DOHH2 (cell line): Measurements from ENCODE around the gene HOXA6.

Source experiments
- H3F3A ChIP-seq: fragments of 200-600 bp; sonication (generic), shearing (Covaris generic); 2 replicates; pipeline ENCODE4 v1.6.0; 2016; ENCODE audit warnings: antibody characterized with exemption, mild to moderate bottlenecking; ENCODE audit not compliant: control insufficient read depth, insufficient read depth
- H3K27ac ChIP-seq: fragments of 200-600 bp; sonication (generic); 2 replicates; pipeline ENCODE4 v1.5.1; 2014; ENCODE audit warnings: low read depth, mild to moderate bottlenecking, low read length, moderate library complexity
- H3K27me3 ChIP-seq: fragments of 200-600 bp; sonication (generic); 2 replicates; pipeline ENCODE4 v1.6.1; 2014; ENCODE audit warnings: mild to moderate bottlenecking, low read length, mixed read lengths; ENCODE audit not compliant: control insufficient read depth
- H3K36me3 ChIP-seq: fragments of 200-600 bp; sonication (generic); 2 replicates; pipeline ENCODE4 v1.6.1; 2014; ENCODE audit warnings: mild to moderate bottlenecking, low read length, moderate library complexity, mixed read lengths; ENCODE audit not compliant: control insufficient read depth
- H3K4me1 ChIP-seq: fragments of 200-600 bp; sonication (generic); 2 replicates; pipeline ENCODE4 v1.6.1; 2014; ENCODE audit warnings: mild to moderate bottlenecking, low read length, mixed read lengths; ENCODE audit not compliant: control insufficient read depth
- H3K4me2 ChIP-seq: fragments of 200-600 bp; sonication (generic); 2 replicates; pipeline ENCODE4 v1.6.0; 2014; ENCODE audit warnings: mild to moderate bottlenecking, low read length, moderate library complexity
- H3K4me3 ChIP-seq: fragments of 200-600 bp; sonication (generic); 2 replicates; pipeline ENCODE4 v1.5.1; 2014; ENCODE audit warnings: mild to moderate bottlenecking, low read length, mixed read lengths
- H3K79me2 ChIP-seq: fragments of 200-600 bp; sonication (generic); 2 replicates; pipeline ENCODE4 v1.6.1; 2014; ENCODE audit warnings: mild to moderate bottlenecking, low read length, mixed read lengths; ENCODE audit not compliant: control insufficient read depth
- H3K9me2 ChIP-seq: fragments of 200-600 bp; sonication (generic); replicated peaks from 2 replicates; pipeline ENCODE4 v1.6.1; 2014; ENCODE audit warnings: mild to moderate bottlenecking, low read length, mixed read lengths; ENCODE audit not compliant: control insufficient read depth
- H3K9me3 ChIP-seq: fragments of 200-600 bp; sonication (generic); 2 replicates; pipeline ENCODE4 v1.6.1; 2014; ENCODE audit warnings: antibody characterized with exemption, low read length, mixed read lengths; ENCODE audit not compliant: control insufficient read depth, insufficient read depth
- H4K20me1 ChIP-seq: fragments of 200-600 bp; sonication (generic); 2 replicates; pipeline ENCODE4 v1.6.0; 2014; ENCODE audit warnings: low read depth, mild to moderate bottlenecking, antibody characterized with exemption, low read length, moderate library complexity; ENCODE audit not compliant: control insufficient read depth, insufficient read depth
- EZH2phosphoT487 ChIP-seq: fragments of 200-600 bp; sonication (generic); IDR thresholded peaks from 2 replicates; pipeline ENCODE4 v1.6.1; 2017; ENCODE audit warnings: borderline replicate concordance, mild to moderate bottlenecking, antibody characterized with exemption, low read length, moderate library complexity, mixed read lengths
- TF ChIP-seq, protein P1 (sequence below): fragments of 200-600 bp; sonication (generic); IDR thresholded peaks from one replicate; pipeline ENCODE4 v1.5.1; 2014; ENCODE audit warnings: antibody characterized with exemption, mild to moderate bottlenecking, low read depth, low read length; ENCODE audit not compliant: poor library complexity, severe bottlenecking

HOXA6 gene

DNA sequence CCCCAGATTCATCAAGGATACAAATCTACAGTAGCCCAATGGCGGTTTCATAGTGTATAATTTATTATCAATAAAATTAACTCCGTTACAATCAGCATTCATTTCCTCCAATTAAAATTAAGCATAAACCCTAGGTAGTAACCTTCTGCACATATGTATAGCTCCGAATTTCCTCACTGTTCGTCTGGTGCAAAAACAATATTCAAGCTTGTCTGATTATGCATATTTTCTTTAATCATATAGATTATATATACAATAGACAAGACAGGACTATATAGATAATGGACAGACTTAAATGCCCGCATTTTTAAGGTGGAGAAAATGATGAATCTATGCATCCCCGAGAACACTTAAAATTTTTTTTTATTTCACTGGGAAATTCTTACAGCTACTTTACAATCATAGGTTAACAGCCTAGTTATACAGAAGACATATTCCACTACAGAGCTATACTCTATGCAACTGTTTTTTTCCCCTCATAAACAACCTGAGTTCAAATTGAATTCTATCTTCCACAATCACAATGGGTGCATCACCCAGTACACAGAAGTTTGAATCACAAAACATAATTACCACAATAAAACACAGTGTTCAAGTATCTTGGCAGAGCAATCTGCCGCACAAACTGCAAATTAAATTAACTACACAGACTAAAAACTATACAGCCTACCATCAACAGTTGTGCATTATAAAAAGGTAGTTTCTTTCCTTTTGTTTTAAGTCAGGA is 15.2 kb upstream of the HOXA6 start:
- no peaks in the 10 kb centered on the region; the same call in 1 of the 2 replicates for H3F3A ChIP-seq
- H3K27me3 ChIP-seq = peaks cover 63% of the 10 kb centered on the region
- H3K9me2 ChIP-seq = no peaks in the 10 kb centered on the region
- H3K4me2 ChIP-seq = no peak overlapping the region
- TF ChIP-seq, protein P1, sequence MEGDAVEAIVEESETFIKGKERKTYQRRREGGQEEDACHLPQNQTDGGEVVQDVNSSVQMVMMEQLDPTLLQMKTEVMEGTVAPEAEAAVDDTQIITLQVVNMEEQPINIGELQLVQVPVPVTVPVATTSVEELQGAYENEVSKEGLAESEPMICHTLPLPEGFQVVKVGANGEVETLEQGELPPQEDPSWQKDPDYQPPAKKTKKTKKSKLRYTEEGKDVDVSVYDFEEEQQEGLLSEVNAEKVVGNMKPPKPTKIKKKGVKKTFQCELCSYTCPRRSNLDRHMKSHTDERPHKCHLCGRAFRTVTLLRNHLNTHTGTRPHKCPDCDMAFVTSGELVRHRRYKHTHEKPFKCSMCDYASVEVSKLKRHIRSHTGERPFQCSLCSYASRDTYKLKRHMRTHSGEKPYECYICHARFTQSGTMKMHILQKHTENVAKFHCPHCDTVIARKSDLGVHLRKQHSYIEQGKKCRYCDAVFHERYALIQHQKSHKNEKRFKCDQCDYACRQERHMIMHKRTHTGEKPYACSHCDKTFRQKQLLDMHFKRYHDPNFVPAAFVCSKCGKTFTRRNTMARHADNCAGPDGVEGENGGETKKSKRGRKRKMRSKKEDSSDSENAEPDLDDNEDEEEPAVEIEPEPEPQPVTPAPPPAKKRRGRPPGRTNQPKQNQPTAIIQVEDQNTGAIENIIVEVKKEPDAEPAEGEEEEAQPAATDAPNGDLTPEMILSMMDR = no peak
- no peak for TF ChIP-seq EZH2phosphoT487
- no peak overlapping the region for H3K27ac ChIP-seq
- H3K79me2 ChIP-seq = no peaks in the 10 kb centered on the region
- no peaks in the 10 kb centered on the region for H3K36me3 ChIP-seq
- peaks cover 20% of the 10 kb centered on the region for H3K4me1 ChIP-seq
- H4K20me1 ChIP-seq = no peaks in the 10 kb centered on the region
- no peaks in the 10 kb centered on the region for H3K9me3 ChIP-seq
- no peak overlapping the region for H3K4me3 ChIP-seq

DNA sequence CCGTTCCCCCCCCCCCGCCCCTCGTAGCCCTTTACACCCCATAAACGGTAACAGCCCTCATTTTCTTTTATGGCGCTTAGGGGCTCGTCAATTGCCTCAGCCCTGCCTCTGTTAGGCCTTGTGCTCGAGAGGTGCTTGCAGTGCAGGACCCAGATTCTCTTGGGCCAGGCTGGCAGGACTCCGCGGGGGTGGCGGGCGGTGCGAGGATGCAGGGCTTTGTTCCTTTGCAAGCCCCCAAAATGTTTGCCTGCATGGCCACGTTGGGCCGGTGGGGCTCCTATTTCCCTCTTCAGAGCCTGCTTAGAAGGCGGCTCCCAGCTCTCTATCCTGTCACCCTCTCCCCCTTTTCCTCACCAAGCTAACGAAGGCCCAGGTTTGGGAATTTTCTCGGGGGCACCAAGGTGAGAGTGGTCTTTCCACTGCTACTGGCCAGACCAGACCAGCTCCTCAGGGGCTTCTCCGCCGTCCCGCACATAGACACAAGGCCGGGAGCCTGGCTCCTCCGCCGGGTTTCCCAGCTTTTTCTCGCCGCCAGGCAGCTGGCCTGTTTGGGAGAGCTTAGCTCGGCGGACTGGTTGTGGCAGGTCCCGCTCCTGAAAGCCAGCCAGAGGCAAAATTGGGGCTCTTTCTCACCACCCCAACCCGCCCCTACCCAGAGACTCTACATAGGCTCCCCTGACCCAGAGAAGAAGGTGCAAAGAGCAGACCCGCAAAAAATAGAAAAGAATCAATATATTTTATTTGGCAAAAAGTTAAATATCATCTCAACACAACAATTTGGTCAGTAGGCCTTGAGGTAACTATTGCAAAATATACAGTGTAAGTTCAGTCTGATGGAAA is 14.4 kb upstream of the HOXA6 start:
- no peaks in the 10 kb centered on the region for H3K36me3 ChIP-seq
- peaks cover 20% of the 10 kb centered on the region for H3K4me1 ChIP-seq
- H3K9me3 ChIP-seq = no peaks in the 10 kb centered on the region
- H3F3A ChIP-seq = no peaks in the 10 kb centered on the region; the same call in 1 of the 2 replicates
- H3K9me2 ChIP-seq = no peaks in the 10 kb centered on the region
- no peak for TF ChIP-seq EZH2phosphoT487
- TF ChIP-seq, protein P1 = no peak
- H3K27ac ChIP-seq = no peak overlapping the region
- H4K20me1 ChIP-seq = no peaks in the 10 kb centered on the region
- no peak overlapping the region; the same call in 1 of the 2 replicates for H3K4me3 ChIP-seq
- H3K4me2 ChIP-seq = peak overlapping the region; percentile 93
- no peaks in the 10 kb centered on the region for H3K79me2 ChIP-seq
- H3K27me3 ChIP-seq = peaks cover 63% of the 10 kb centered on the region

DNA sequence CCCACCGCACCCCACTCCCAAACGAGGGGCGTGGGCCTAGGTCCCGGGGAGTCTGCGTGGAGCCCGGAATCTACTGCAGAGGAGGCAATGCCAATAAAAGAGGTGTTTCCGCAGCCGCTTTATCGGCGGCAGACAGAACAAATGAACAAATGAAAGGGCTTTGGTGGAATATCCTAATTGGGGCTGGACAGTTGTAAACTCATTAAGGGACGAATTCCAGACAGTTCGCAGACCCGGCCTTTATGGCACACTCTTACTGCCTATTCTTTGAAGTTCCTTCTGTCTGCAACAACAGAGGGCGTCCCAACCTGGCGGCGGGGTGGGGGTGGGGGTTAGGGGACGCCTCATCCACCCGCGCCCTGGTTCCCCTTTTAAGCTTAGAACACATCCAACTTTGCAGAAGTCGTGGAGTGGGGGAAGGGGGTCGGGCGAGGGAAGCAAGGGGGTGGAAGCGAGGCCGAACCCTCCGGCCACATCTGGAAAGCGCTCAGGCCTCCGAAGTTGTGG is 13.7 kb upstream of the HOXA6 start:
- Histone ChIP-seq H3K9me3 (no peaks in the 10 kb centered on the region), H3K4me1 (peaks cover 20% of the 10 kb centered on the region), H3K9me2 (no peaks in the 10 kb centered on the region), H3K79me2 (no peaks in the 10 kb centered on the region), H3K27ac (no peak overlapping the region), H3K4me2 (peak overlapping the region; percentile 93), H3F3A (no peaks in the 10 kb centered on the region; the same call in 1 of the 2 replicates), H3K36me3 (no peaks in the 10 kb centered on the region), H4K20me1 (no peaks in the 10 kb centered on the region), H3K27me3 (peaks cover 57% of the 10 kb centered on the region), H3K4me3 (peak overlapping the region; percentile 80)
- TF ChIP-seq, protein P1 = peak; percentile 57
- no peak for TF ChIP-seq EZH2phosphoT487
